ENCODE data around the gene ACADVL.

ACADVL gene

GRCh38 chr17:7217113-7217987 is 2.4 kb upstream of the ACADVL start:
- peak; percentile 25 for DNase-seq

DNA sequence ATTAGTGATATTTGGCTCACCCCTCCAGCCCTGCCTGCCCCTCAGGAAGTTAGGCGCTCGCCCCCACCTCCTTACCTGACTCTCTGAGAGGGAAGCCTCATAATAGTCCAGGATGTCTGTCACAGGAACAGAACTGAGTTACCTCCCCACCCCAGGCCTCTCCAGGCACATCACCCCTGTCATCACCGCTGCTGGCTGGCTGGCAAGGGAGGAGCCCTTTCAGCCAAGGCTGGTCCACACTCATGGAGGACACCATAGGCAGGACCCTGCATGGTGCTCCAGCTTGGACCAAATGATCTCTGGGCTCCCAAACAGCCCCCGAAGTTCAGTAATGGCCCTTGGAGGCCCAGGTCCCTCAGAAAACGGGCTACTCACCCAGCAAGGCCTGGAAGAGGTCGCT is 1.6 kb upstream of the ACADVL start:
- no peak for DNase-seq

GRCh38 chr17:7218758-7219157 is 980 bp upstream of the ACADVL start:
- no peak for DNase-seq

GRCh38 chr17:7219229-7219811 is 418 bp upstream of the ACADVL start:
- no peak for DNase-seq

DNA sequence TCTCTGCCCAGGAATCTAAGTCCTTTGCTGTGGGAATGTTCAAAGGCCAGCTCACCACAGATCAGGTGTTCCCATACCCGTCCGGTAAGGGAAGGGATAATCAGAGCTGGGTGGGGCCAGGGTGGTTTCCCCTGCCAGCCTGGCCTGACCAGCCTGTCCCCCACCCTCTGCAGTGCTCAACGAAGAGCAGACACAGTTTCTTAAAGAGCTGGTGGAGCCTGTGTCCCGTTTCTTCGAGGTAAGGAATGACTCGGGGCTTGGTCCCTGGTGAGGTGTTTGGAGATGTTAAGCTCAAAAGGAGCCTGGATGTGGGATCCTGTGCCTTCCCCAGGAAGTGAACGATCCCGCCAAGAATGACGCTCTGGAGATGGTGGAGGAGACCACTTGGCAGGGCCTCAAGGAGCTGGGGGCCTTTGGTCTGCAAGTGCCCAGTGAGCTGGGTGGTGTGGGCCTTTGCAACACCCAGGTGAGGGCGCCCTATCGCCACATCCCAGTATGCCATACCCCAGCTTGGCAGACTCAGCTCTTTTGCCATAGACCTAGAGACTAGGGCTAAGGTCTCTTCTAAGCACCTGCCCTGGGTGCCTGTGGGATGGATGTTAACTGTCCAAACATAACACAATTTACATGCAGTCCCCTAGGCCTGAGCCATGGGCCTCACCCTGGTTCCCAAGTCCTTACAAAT is 997 bp downstream of the ACADVL start:
- DNase-seq: peak; percentile 15

DNA sequence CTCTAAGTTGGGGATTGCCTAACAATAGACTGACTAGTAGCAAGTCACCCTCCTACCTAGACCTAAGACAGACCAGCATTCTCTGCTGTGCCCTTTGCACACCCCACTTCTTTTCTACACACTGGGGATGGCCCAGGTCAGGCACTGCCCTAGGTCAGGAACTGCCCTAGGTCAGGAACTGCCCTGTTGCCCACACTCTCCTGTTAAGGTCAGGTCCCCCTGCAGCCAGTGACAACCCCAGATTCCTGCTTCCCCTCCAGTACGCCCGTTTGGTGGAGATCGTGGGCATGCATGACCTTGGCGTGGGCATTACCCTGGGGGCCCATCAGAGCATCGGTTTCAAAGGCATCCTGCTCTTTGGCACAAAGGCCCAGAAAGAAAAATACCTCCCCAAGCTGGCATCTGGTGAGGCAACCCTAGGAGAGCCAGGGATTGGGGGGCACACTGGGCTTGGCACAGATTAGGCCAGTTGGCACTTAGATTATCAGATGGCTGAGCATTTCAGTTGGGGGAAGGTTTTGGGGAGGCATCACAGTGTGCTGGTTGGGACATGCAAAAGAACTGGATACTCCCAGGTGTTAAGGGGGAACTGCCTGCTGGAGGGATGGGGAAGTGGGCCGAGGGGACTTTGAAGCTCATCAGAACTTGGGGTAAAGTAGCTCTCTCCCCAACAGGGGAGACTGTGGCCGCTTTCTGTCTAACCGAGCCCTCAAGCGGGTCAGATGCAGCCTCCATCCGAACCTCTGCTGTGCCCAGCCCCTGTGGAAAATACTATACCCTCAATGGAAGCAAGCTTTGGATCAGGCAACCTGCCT is 1.7 kb downstream of the ACADVL start:
- no peak for DNase-seq

DNA sequence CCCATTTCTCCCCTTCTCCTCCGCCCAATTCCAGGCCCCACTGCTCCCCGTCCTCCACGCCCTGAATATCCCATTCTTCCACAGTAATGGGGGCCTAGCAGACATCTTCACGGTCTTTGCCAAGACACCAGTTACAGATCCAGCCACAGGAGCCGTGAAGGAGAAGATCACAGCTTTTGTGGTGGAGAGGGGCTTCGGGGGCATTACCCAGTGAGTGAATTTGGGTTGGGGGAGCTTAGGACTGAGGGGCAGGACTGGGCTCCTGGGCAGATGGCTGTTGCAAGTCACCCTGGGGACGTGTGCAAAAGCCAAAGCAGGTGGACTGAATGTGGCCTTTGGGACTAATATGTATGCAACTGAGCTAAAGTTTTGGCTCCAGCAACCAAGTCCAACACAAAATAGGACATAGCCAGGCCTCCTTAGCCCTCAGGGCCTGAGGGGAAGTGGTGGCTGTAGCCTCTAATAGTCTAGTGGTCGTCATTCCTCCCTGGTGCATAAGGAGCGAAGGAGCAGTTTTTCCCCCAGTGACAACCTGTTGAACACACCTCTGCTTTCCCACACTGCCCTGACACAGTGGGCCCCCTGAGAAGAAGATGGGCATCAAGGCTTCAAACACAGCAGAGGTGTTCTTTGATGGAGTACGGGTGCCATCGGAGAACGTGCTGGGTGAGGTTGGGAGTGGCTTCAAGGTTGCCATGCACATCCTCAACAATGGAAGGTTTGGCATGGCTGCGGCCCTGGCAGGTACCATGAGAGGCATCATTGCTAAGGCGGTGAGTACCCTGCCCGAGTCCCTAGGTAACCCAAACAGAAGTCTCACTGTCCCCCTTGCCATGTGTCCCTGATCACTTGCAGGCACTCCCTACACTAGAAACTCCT is 2.6 kb downstream of the ACADVL start:
- no peak for DNase-seq

DNA sequence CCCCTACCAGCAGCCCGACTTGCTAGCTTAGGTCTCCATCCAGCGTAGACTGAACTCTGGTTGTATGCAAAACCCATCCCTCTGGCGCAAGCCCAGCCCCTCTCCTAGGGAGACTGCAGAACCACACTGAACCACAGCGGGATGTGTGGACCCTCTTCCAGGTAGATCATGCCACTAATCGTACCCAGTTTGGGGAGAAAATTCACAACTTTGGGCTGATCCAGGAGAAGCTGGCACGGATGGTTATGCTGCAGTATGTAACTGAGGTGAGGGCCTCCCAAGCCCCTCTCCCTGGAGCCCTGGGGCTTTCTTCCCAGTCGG is 3.2 kb downstream of the ACADVL start:
- no peak for DNase-seq

- no peak for DNase-seq
Measured at GRCh38 chr17:7223375-7223774, 3.6 kb downstream of the ACADVL start.

DNA sequence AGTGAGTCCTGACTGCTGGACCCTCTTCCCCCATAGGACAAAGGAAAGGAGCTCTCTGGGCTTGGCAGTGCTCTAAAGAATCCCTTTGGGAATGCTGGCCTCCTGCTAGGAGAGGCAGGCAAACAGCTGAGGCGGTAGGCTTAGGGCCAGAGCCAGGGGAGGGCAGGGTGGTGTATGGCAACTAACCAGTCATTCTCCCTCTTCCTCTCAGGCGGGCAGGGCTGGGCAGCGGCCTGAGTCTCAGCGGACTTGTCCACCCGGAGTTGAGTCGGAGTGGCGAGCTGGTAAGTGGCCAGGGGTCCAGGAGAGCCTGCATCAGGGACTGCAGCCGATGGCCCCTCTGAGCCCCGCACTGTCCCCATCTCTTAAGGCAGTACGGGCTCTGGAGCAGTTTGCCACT is 4.4 kb downstream of the ACADVL start:
- DNase-seq: no peak

DNA sequence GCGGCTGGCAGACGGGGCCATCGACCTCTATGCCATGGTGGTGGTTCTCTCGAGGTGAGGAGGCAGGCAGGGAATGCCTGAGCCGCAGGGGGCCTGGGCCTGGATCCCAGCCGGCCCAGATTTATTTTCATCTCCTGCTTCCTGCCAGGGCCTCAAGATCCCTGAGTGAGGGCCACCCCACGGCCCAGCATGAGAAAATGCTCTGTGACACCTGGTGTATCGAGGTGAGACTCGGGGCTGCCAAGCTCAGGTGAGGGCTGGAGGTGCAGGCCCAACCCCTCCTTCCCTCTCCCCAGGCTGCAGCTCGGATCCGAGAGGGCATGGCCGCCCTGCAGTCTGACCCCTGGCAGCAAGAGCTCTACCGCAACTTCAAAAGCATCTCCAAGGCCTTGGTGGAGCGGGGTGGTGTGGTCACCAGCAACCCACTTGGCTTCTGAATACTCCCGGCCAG is 4.9 kb downstream of the ACADVL start:
- no peak for DNase-seq

GRCh38 chr17:7225711-7226331 is 6.1 kb downstream of the ACADVL start:
- no peak for DNase-seq

- no peak for DNase-seq
Measured at GRCh38 chr17:7226721-7227710, 7.3 kb downstream of the ACADVL start.

- DNase-seq: no peak
Measured at GRCh38 chr17:7228920-7229319, 9.2 kb downstream of the ACADVL start.

- DNase-seq: no peak
Measured at GRCh38 chr17:7229504-7229903, 9.8 kb downstream of the ACADVL start.

DNA sequence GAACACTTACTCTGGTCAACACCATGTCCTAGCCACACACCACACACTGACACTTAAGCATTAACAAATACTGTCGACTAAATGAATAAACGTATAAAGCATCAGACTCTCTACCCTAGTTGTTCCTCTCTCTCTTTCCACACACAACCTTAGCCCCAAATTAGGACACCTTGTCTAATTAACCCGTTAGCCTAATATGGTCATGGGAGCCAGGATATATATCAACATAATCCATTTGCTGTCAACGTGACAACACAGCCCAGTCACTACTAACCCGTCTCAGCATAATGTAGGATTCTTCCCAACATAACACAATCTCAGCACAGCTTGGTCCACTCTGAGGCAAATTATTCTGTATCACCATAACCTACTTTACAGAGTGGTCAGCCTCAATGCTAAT is 12.4 kb downstream of the ACADVL start:
- no peak for DNase-seq

DNA sequence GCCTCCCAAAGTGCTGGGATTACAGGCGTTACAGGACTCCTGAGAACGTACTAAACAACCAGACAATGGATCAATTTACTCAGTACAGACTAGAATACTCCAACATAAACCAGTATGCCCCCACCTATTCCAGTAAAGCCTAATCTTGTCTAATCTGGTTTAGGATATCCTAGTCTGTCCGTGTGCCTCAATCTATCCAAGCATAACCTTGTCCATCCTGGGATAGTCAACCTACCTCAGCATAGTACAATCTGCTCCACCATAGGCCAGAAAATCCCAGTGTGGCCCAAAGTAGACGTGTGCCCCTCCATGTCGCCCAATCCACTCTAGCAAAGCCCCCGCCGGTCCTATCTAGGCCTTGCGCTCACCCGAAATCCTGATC is 14.0 kb downstream of the ACADVL start:
- no peak for DNase-seq

DNA sequence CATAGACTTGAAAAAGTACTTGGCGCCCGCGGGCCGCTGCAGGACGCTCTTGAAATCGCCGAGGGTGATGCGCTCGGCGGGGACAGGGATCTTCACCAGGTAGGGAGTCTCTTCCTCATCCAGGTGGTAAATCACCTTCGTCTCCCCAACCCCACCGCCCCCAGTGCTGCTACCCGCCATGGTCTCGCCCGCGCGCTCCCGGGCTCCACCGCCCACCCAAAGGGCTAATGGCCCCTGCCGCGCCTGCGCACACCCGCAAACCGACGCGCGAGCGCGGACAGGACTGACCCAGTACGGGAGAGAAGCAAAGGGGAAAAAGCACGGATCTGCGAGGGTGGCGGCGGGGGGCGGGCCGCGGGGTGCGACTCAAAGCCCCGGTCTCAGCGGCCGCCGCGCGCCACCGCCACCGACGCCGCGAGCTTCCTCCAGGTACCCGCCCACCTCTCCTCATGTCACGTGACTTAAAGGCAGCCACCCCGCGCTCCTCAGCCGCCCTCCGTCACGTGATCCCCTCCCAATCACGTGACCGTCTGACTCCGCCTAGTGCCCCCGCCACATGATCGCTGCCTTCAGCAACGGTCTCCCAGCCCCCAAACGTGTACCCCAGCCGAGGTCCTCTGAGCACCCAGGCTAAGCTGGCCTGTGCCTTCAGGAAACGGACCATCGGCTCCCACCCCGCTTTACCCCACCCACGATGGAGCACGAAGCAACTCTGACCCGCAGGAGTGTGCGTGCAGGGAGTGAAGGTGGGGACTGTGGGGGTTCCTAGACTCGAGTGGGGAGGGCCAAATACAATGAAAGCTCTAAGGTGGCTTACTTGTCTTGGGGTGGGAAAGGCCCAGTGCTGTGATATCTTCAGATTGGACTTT is 14.6 kb downstream of the ACADVL start, which contains the start of gene DVL2:
DVL2 (minus strand) TSS at position 435 of the 869 bp plus-strand sequence; CDS start at position 180, 255 bp downstream.
- DNase-seq: peak; percentile 78

All from NCI-H2029 (cell line).